Endodermal cell (in vitro differentiated cells): ENCODE data around the gene ASF1A. TPM values are rescaled to one million over a fixed set of nuclear protein-coding genes. Genes with fewer than 3 reads are reported as not detected.

Experiments used
- DNase-seq: peaks from one replicate; pipeline ENCODE4 v3.0.0-alpha.2; 2017
- H3K27ac ChIP-seq: 2 replicates; pipeline ENCODE4 v1.5.1; 2013; ENCODE audit warnings: mild to moderate bottlenecking, low read depth, low read length, moderate library complexity
- H3K27me3 ChIP-seq: 2 replicates; pipeline ENCODE4 v1.6.1; 2013; ENCODE audit warnings: mild to moderate bottlenecking, low read length, moderate library complexity; ENCODE audit not compliant: insufficient read depth, control insufficient read depth, poor library complexity, severe bottlenecking
- H3K36me3 ChIP-seq: 2 replicates; pipeline ENCODE4 v1.7.0; 2013; ENCODE audit warnings: mild to moderate bottlenecking, low read length, moderate library complexity; ENCODE audit not compliant: control insufficient read depth, insufficient read depth
- H3K4me1 ChIP-seq: one replicate; pipeline ENCODE4 v1.7.0; 2013; ENCODE audit warnings: low read length; ENCODE audit not compliant: control insufficient read depth, insufficient read depth
- H3K4me3 ChIP-seq: 2 replicates; pipeline ENCODE4 v1.5.1; 2013; ENCODE audit warnings: mild to moderate bottlenecking, low read length, moderate library complexity
- H3K9ac ChIP-seq: 2 replicates; pipeline ENCODE4 v1.6.1; 2013; ENCODE audit warnings: mild to moderate bottlenecking, low read length, moderate library complexity; ENCODE audit not compliant: poor library complexity, severe bottlenecking; ENCODE audit errors: extremely low read depth
- H3K9me3 ChIP-seq: 2 replicates; pipeline ENCODE4 v1.6.1; 2013; ENCODE audit warnings: mild to moderate bottlenecking, low read length, moderate library complexity; ENCODE audit not compliant: control insufficient read depth
- H3K27ac Mint-ChIP-seq: 2 replicates; pipeline ENCODE4 v1.8.0; 2020; ENCODE audit warnings: mixed read lengths
- H3K27me3 Mint-ChIP-seq: 2 replicates; pipeline ENCODE4 v1.8.0; 2021; ENCODE audit warnings: mild to moderate bottlenecking, mixed read lengths; ENCODE audit not compliant: insufficient read depth
- H3K36me3 Mint-ChIP-seq: 2 replicates; pipeline ENCODE4 v1.8.0; 2020; ENCODE audit warnings: low read depth, mixed read lengths
- H3K4me1 Mint-ChIP-seq: 2 replicates; pipeline ENCODE4 v1.8.0; 2020; ENCODE audit warnings: mixed read lengths
- H3K4me3 Mint-ChIP-seq: 2 replicates; pipeline ENCODE4 v1.8.0; 2020; ENCODE audit warnings: mild to moderate bottlenecking, moderate library complexity, mixed read lengths
- H3K9me3 Mint-ChIP-seq: 2 replicates; pipeline ENCODE4 v1.8.0; 2020; ENCODE audit warnings: mild to moderate bottlenecking, mixed read lengths
- WGBS, 2 experiments: methylation state at CpG; one replicate each; pipeline versions ENCODE4 v1.1.5 to v1.1.7; 2013; ENCODE audit warnings: missing lambda C conversion rate in 2 of 2, mixed read lengths in 1 of 2; ENCODE audit not compliant: insufficient coverage in 1 of 2, insufficient read length in 1 of 2; 5-methylcytosine and 5-hydroxymethylcytosine counted together
- total RNA-seq, 2 donors: library from RNA; stranded (reverse); fragmentation: NEBNext Ultra II Directional in 1 of 2; extraction: Animal tissue kit (Norgen Biotek cat#: 25700) in 1 of 2; gene quantifications; 2 replicates in 1 of 2; 3 replicates in 1 of 2; pipeline ENCODE4 v1.2.1, GENCODE V29; 2021
- TF ChIP-seq, protein P1 (sequence below): fragments of 200-600 bp; sonication (generic); conservative IDR thresholded peaks from 2 replicates; pipeline ENCODE4 v1.5.0; 2021; ENCODE audit warnings: antibody characterized with exemption, mild to moderate bottlenecking

ASF1A gene
- total RNA-seq, 2 donors from 2014 or later = 44.5 to 54.9 TPM

DNA sequence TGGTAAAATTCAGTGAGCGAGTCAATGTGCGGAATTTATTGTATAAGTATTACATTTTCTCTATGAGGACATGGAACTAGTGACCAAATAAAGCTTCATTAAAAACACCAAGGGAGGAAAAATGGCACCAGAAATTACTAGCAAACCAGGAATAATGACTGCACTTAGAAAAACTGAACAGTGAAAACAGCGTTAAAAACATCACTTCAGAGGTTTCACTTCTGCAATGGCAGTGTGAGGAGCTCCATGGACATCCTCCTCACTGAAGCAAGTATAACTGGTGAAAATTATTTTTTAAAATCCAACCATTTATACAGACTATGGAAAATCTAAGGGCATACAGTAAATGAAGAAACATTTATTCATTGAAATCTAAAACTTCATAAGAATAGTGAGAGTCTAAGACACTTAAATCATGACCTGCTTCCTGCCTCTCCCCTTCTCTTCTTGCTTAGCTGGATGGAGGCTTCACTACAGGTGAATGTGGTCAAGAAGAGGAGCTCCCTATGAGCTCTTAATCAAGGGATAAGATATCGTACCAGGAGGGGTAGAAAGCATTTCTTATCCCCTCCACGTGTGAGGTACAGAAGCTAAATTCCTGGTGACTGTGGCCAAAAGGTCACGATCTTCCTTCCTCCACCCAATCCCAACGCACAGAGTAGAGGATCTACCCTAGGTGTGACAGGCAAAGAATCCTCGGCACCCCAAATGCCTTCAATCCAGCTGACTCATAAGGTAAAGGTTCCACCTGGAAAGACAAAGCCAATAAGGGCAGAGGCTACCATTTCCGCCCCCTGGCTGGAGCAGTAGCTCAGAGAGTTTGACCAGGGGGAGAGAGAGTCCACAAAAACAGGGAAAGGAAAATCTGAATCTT, 12.3 kb upstream of the ASF1A start:
- no peak overlapping the region for H3K4me3 ChIP-seq
- no peaks in the 10 kb centered on the region for H3K27me3 Mint-ChIP-seq
- H3K36me3 Mint-ChIP-seq = no peaks in the 10 kb centered on the region
- H3K36me3 ChIP-seq = no peaks in the 10 kb centered on the region
- TF ChIP-seq, protein P1, sequence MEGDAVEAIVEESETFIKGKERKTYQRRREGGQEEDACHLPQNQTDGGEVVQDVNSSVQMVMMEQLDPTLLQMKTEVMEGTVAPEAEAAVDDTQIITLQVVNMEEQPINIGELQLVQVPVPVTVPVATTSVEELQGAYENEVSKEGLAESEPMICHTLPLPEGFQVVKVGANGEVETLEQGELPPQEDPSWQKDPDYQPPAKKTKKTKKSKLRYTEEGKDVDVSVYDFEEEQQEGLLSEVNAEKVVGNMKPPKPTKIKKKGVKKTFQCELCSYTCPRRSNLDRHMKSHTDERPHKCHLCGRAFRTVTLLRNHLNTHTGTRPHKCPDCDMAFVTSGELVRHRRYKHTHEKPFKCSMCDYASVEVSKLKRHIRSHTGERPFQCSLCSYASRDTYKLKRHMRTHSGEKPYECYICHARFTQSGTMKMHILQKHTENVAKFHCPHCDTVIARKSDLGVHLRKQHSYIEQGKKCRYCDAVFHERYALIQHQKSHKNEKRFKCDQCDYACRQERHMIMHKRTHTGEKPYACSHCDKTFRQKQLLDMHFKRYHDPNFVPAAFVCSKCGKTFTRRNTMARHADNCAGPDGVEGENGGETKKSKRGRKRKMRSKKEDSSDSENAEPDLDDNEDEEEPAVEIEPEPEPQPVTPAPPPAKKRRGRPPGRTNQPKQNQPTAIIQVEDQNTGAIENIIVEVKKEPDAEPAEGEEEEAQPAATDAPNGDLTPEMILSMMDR = no peak
- no peak overlapping the region for H3K27ac ChIP-seq
- H3K4me3 Mint-ChIP-seq = no peak overlapping the region
- DNase-seq = peak; percentile 60
- WGBS, 2 experiments = 90 to 92% methylated on average over 4 to 9 of the region's 9 CpGs
- H3K9ac ChIP-seq = no peak overlapping the region
- H3K4me1 ChIP-seq = peaks cover 12% of the 10 kb centered on the region
- peaks cover 27% of the 10 kb centered on the region for H3K4me1 Mint-ChIP-seq
- peak overlapping the region; percentile 37 for H3K27ac Mint-ChIP-seq
- no peaks in the 10 kb centered on the region for H3K27me3 ChIP-seq
- no peaks in the 10 kb centered on the region for H3K9me3 ChIP-seq
- H3K9me3 Mint-ChIP-seq = no peaks in the 10 kb centered on the region

DNA sequence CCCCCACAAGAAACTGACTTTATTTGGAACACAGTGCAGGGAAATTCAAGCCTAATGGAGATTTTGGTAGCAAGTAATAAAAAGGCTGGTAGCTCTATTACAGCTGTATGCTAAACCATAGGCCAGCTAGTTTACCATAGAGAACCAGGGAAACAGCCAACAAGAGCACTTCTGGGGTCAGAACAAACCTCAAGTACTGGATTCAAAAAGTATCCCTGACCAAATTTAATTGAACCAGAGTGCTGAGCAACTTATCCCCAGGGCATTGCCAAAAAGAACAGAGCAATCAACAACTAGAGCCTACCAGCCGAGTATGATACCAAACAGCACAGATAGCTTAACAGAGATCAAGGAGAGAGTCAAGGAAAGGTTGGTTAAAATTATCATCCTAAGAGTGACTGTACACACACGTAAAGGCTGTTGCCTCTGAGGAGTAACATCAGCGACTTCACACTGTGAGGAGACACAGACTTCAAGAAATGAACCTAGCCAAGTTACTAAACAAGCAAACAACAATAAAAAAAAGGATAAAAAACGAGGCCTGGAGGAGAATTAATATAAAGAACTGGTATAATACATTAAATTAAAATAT, 11.5 kb upstream of the ASF1A start:
- TF ChIP-seq, protein P1 = no peak
- peak overlapping the region; percentile 37 for H3K27ac Mint-ChIP-seq
- H3K27me3 Mint-ChIP-seq = no peaks in the 10 kb centered on the region
- Histone ChIP-seq H3K27ac (no peak overlapping the region), H3K4me3 (no peak overlapping the region), H3K9ac (no peak overlapping the region), H3K36me3 (no peaks in the 10 kb centered on the region), H3K4me1 (peaks cover 7% of the 10 kb centered on the region), H3K27me3 (no peaks in the 10 kb centered on the region), H3K9me3 (no peaks in the 10 kb centered on the region)
- peaks cover under 1% of the 10 kb centered on the region for H3K36me3 Mint-ChIP-seq
- no peak for DNase-seq
- peaks cover 22% of the 10 kb centered on the region for H3K4me1 Mint-ChIP-seq
- no peaks in the 10 kb centered on the region for H3K9me3 Mint-ChIP-seq
- no peak overlapping the region for H3K4me3 Mint-ChIP-seq
- 72 to 87% methylated on average over 2 to 3 of the region's 4 CpGs for WGBS, 2 experiments

DNA sequence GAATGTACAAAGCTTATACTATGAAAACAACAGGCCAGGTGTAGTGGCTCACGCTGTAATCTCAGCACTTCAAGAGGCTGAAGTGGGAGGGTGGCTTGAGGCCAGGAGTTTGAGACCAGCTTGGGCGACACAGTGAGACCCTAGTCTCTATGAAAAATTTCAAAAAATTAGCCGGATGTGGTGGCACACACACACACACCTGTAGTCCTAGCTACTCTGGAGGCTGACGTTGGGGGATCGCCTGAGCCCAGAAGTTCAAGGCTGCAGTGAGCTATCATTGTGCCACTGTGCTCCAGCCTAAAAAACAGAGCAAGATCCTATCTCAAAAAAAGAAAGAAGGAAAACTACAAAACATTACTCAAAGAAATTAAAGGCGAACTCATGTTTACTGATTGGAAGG, 7.3 kb upstream of the ASF1A start:
- TF ChIP-seq, protein P1 = no peak
- Histone ChIP-seq H3K27ac (no peak overlapping the region), H3K9ac (no peak overlapping the region), H3K9me3 (no peaks in the 10 kb centered on the region), H3K27me3 (no peaks in the 10 kb centered on the region), H3K4me3 (no peak overlapping the region), H3K36me3 (no peaks in the 10 kb centered on the region), H3K4me1 (peaks cover 10% of the 10 kb centered on the region)
- Mint-ChIP-seq H3K27me3 (no peaks in the 10 kb centered on the region), H3K27ac (no peak overlapping the region), H3K9me3 (no peaks in the 10 kb centered on the region), H3K36me3 (peaks cover 9% of the 10 kb centered on the region), H3K4me3 (no peak overlapping the region), H3K4me1 (peaks cover 29% of the 10 kb centered on the region)
- 86 to 90% methylated on average over 4 to 6 of the region's 6 CpGs for WGBS, 2 experiments
- DNase-seq = no peak
